Spleen (tissue), 7 donors: ENCODE measurements around the gene STAG1.

Source experiments
- POLR2AphosphoS5 ChIP-seq, 3 donors: sonication (generic); formaldehyde crosslinking; IDR thresholded peaks; one replicate each; pipeline ENCODE4 v1.5.1; 2017; ENCODE audit warnings: antibody characterized with exemption in 3 of 3
- TF ChIP-seq, protein P1 (sequence below), 11 experiments: fragments of 200-600 bp in 7 of 11; fragments of 450-650 bp in 4 of 11; sonication (generic) in 4 of 11; IDR thresholded peaks in 8 of 11; conservative IDR thresholded peaks in 3 of 11; 1 replicate in 7 of 11; 2 replicates in 4 of 11; pipeline versions ENCODE4 v1.4.0 to v1.8.0; 2016 to 2021; ENCODE audit warnings: antibody characterized with exemption in 11 of 11, inconsistent platforms in 4 of 11, mild to moderate bottlenecking in 1 of 11
- donor health status: DM: no; HTN: no; CAD: no; lungs with moderate emphysema.
- donor health status: DM: no; HTN: no; CAD: no.
- donor health status: DM: no; HTN: no; CAD: no.

DNA sequence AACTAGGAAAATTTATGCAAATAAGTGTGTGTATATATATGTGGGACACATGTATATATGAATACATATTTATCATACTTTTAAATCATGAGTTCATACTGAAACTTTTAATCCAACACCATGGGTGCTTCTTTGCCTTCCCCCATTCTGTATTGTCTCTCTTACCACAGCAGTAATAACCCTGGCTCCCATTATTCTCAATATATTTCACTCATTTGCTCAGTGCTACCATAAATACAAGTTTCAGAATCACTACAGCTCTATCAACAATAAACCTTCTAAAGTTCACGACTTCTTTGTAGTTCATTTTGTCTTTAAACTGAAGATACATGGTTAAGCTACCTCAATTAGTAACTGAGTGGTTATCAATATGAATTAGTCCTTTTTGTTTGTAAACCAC lies 419.9 kb downstream of the STAG1 start:
- TF ChIP-seq, protein P1, sequence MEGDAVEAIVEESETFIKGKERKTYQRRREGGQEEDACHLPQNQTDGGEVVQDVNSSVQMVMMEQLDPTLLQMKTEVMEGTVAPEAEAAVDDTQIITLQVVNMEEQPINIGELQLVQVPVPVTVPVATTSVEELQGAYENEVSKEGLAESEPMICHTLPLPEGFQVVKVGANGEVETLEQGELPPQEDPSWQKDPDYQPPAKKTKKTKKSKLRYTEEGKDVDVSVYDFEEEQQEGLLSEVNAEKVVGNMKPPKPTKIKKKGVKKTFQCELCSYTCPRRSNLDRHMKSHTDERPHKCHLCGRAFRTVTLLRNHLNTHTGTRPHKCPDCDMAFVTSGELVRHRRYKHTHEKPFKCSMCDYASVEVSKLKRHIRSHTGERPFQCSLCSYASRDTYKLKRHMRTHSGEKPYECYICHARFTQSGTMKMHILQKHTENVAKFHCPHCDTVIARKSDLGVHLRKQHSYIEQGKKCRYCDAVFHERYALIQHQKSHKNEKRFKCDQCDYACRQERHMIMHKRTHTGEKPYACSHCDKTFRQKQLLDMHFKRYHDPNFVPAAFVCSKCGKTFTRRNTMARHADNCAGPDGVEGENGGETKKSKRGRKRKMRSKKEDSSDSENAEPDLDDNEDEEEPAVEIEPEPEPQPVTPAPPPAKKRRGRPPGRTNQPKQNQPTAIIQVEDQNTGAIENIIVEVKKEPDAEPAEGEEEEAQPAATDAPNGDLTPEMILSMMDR (IDR thresholded peaks at IDR 0.05 in 8 of 11, conservative IDR thresholded peaks at IDR 0.05 in 3 of 11): no peak
- TF ChIP-seq POLR2AphosphoS5 (IDR thresholded peaks at IDR 0.05): no peak
